Common myeloid progenitor, CD34-positive (primary cell): Measurements from ENCODE around the gene AQP9.
A peak's percentile ranks its signal among the peaks of the same experiment; 100 is the strongest.

Source experiments
- CTCF ChIA-PET: fragments of 350-600 bp; sonication (Branson Sonifier 250); formaldehyde crosslinking; loops from one replicate; lab custom pipeline; 2021; ENCODE audit warnings: antibody characterized with exemption; lab: Charles Lee
- POLR2A ChIA-PET: fragments of 350-600 bp; sonication (Branson Sonifier 250); formaldehyde crosslinking; loops from one replicate; lab custom pipeline; 2021; ENCODE audit warnings: antibody characterized with exemption; lab: Charles Lee
- DNase-seq, 3 donors: peaks; one replicate each; pipeline versions ENCODE4 v3.0.0 to v3.0.0-alpha.2; 2013
- H3K27ac ChIP-seq, 2 experiments: 1 replicate in 1 of 2; 2 replicates in 1 of 2; pipeline ENCODE4 v1.7.0; 2013; ENCODE audit warnings: inconsistent platforms in 2 of 2, low read length in 2 of 2, mild to moderate bottlenecking in 2 of 2, low read depth in 1 of 2, moderate library complexity in 1 of 2; ENCODE audit not compliant: severe bottlenecking in 2 of 2, insufficient read depth in 1 of 2, poor library complexity in 1 of 2
- H3K27me3 ChIP-seq, 5 experiments: replicated peaks in 2 of 5; 1 replicate in 3 of 5; 2 replicates in 2 of 5; pipeline versions ENCODE4 v1.6.1 to v1.7.0; 2013; ENCODE audit warnings: low read length in 4 of 5, mild to moderate bottlenecking in 2 of 5, moderate library complexity in 2 of 5, inconsistent platforms in 1 of 5; ENCODE audit not compliant: insufficient read depth in 5 of 5, control insufficient read depth in 4 of 5
- H3K36me3 ChIP-seq, 4 experiments: 1 replicate in 2 of 4; 2 replicates in 2 of 4; pipeline versions ENCODE4 v1.6.1 to v1.7.0; 2013; ENCODE audit warnings: low read length in 3 of 4, control low read depth in 1 of 4, mild to moderate bottlenecking in 1 of 4; ENCODE audit not compliant: control insufficient read depth in 4 of 4, insufficient read depth in 4 of 4
- H3K4me1 ChIP-seq, 4 experiments: 1 replicate in 3 of 4; 2 replicates in 1 of 4; pipeline versions ENCODE4 v1.6.1 to v1.7.1; 2013; ENCODE audit warnings: low read length in 3 of 4, mild to moderate bottlenecking in 3 of 4, control low read depth in 1 of 4, inconsistent platforms in 1 of 4, moderate library complexity in 1 of 4; ENCODE audit not compliant: control insufficient read depth in 4 of 4, insufficient read depth in 4 of 4; ENCODE audit errors: control extremely low read depth in 1 of 4
- H3K4me3 ChIP-seq, 7 experiments: 1 replicate in 4 of 7; 2 replicates in 3 of 7; pipeline versions ENCODE4 v1.5.1 to v1.7.0; 2013; ENCODE audit warnings: mild to moderate bottlenecking in 7 of 7, low read length in 6 of 7, moderate library complexity in 6 of 7, inconsistent platforms in 2 of 7, low read depth in 2 of 7, control low read depth in 1 of 7; ENCODE audit not compliant: insufficient read depth in 4 of 7, control insufficient read depth in 1 of 7; ENCODE audit errors: extremely low read depth in 1 of 7
- H3K9me3 ChIP-seq, 5 experiments: 1 replicate in 4 of 5; 2 replicates in 1 of 5; pipeline versions ENCODE4 v1.6.1 to v1.7.1; 2013; ENCODE audit warnings: low read length in 4 of 5, mild to moderate bottlenecking in 2 of 5, inconsistent platforms in 1 of 5, low read depth in 1 of 5, moderate library complexity in 1 of 5; ENCODE audit not compliant: control insufficient read depth in 4 of 5, insufficient read depth in 2 of 5; ENCODE audit errors: control extremely low read depth in 1 of 5
- WGBS: methylation state at CpG from one replicate; pipeline ENCODE4 v1.1.5; 2013; ENCODE audit not compliant: insufficient coverage; 5-methylcytosine and 5-hydroxymethylcytosine counted together

AQP9 gene

DNA sequence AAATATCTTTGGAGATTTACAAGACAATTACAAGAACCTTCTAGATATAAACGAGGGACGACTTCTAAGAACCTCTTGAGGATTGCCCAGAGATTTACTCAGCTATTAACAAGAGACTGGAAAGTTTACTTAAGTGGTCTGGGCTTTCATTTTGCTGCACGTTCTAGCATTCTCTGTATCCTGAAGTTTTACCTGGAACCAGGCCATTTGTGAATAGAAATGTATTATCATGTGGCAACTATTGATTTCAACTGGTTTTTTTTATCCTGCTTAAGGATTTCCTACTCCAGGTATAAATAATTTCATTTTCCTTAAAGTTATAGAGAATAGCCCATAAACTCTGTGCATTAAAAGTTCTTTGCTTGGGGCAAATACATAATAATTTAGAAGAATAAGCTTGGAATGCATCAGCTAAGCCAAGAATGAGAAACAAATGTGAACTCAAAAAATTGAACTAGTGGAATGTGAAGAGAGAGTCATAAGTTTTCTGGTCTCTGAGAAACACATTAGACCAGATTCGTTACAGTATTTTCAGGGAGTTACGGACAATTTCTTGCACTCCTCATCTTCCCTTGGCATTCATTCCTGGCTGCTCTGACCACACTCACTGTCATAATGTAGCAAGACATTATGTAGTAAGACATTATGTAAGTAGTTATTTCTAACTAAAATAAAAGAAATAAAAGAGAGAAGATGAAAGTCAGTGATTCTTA lies 1.3 kb downstream of the AQP9 start:
- H3K27me3 ChIP-seq = peaks cover 0 to 17% (median 1%) of the 10 kb centered on the region in 5 experiments
- DNase-seq = no peak
- H3K36me3 ChIP-seq = no peaks in the 10 kb centered on the region
- POLR2A ChIA-PET = no interaction called here
- H3K27ac ChIP-seq = no peak overlapping the region
- peak overlapping the region in 1 of 7 experiments; percentile 85 for H3K4me3 ChIP-seq
- H3K4me1 ChIP-seq = no peaks in the 10 kb centered on the region
- H3K9me3 ChIP-seq = no peaks in the 10 kb centered on the region
- 83% methylated on average over 2 of the region's 5 CpGs for WGBS
- CTCF ChIA-PET = no interaction called here

DNA sequence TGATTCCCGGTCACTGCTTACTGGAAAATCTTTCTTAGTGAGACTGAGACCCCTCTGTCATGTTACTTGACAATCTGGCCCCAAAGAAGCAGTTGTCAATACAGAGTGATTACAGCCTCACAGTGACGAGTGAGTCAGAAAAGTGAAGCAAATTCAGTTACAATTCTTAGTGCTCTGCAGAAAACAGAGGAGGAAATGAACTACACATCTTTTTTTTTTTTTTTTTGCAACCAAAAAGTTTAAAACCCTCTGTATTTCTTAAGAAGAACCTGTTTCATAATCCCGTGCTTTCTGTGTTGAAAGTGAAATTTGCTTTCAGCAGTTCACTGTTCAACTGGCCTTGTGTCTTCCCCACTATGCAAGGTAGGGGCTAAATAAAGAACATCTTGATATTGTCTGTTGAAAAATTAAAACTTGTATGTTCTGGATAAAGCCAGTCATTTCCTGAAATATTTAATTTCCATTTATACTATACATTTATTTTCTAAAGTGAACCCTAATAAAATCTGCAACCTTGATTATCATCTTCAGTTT lies 1.9 kb downstream of the AQP9 start:
- no peaks in the 10 kb centered on the region for H3K4me1 ChIP-seq
- POLR2A ChIA-PET = no interaction called here
- 100% methylated on average over 1 of the region's 3 CpGs for WGBS
- H3K27me3 ChIP-seq = peaks cover 0 to 15% (median under 1%) of the 10 kb centered on the region in 5 experiments
- H3K9me3 ChIP-seq = no peaks in the 10 kb centered on the region
- CTCF ChIA-PET = no interaction called here
- peak overlapping the region in 1 of 7 experiments; percentile 85 for H3K4me3 ChIP-seq
- no peaks in the 10 kb centered on the region for H3K36me3 ChIP-seq
- DNase-seq = peak in 2 of 3 donors; percentile 3 to 7
- no peak overlapping the region for H3K27ac ChIP-seq

DNA sequence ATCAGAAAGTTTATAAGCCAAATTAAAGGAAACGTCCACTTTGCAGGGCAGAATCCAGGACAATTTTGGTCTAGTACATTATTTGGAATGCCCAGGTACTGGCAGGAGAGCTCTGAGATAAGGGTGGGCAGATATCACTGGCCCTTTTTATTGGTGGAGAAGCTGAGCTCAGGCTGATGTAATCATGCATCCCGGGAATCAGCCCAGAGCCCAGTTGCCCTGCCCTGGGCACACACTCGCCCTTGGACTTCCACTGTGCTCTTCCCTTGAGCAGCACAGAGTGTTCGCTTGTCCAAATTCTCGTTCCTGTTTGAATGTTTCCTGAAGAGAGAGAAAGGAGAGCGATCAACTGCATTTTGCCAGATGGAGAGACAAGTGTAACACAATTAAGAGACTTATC lies 3.7 kb downstream of the AQP9 start:
- Histone ChIP-seq H3K9me3 (no peaks in the 10 kb centered on the region), H3K4me1 (peaks cover 0 to 3% (median 0%) of the 10 kb centered on the region in 4 experiments), H3K4me3 (peak overlapping the region in 1 of 7 experiments; percentile 85), H3K36me3 (no peaks in the 10 kb centered on the region), H3K27me3 (peaks cover 0 to 10% (median 0%) of the 10 kb centered on the region in 5 experiments), H3K27ac (no peak overlapping the region)
- ChIA-PET CTCF (interaction anchor here (0.8 kb wide), 1 partner anchor 12 kb away, joined by 3 read pairs; no protein-coding TSS in a partner anchor), POLR2A (no interaction called here)
- WGBS = 93% methylated on average over 3 of the region's 6 CpGs
- DNase-seq = no peak

DNA sequence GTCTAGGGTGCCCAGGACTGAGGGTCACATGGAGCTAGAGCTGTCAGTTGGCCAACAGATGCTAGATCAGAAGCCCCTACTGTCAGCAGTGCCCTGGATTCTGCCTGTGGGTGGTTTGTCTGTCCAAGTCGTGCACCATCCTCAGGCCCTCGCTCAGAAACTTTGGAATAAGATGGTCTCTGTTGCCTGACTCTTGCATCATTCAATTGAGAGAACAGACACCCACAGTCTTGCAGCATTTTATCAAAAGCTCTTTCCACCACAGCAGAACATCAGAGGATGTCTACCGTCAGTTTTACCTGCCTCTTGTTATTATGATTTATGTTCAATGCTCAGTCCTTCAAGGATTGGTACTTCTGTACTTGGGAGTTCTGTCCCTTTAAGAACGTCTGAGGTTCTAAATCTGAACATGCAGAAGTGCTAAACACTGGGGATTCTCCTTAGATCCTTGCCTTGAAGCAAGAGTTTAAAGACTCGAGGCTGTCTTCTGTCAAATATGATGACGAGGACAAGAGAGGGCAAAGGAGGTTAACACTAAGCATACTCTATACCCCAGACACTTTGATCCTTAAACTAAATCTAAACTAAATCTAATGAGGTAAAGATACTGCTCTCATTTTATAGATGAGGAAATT lies 4.8 kb downstream of the AQP9 start:
- WGBS = 95% methylated on average over 4 of the region's 6 CpGs
- DNase-seq = no peak
- Histone ChIP-seq H3K4me3 (no peak overlapping the region), H3K4me1 (peaks cover 0 to 4% (median 0%) of the 10 kb centered on the region in 4 experiments), H3K27me3 (peaks cover 0 to 8% (median 0%) of the 10 kb centered on the region in 5 experiments), H3K27ac (no peak overlapping the region), H3K9me3 (no peaks in the 10 kb centered on the region), H3K36me3 (no peaks in the 10 kb centered on the region)
- CTCF ChIA-PET = no interaction called here
- POLR2A ChIA-PET = no interaction called here

DNA sequence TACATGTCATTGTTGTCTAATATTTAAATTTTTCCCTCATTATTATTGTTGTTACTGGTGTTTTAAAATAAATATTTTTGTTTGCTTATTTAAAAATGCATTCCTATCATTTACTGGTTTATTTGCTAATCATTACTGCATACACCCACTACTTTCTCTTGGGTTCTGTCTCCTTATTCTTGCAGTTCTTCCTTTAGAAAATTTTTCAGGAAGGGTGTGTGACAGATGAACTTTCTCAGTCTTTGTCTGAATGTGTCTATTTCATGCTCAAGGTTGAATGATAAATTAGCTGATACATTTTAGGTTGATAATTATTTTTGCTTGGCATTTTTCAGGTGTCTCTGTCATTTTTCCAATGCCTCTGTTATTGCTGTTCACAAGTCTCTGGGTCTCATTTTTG lies 7.4 kb downstream of the AQP9 start:
- no peak for DNase-seq
- H3K9me3 ChIP-seq = no peaks in the 10 kb centered on the region
- H3K27ac ChIP-seq = no peak overlapping the region
- H3K27me3 ChIP-seq = peaks cover 0 to 6% (median 0%) of the 10 kb centered on the region in 5 experiments
- ChIA-PET CTCF (no interaction called here), POLR2A (no interaction called here)
- H3K36me3 ChIP-seq = no peaks in the 10 kb centered on the region
- H3K4me3 ChIP-seq = no peak overlapping the region
- peaks cover 0 to 8% (median 3%) of the 10 kb centered on the region in 4 experiments for H3K4me1 ChIP-seq

DNA sequence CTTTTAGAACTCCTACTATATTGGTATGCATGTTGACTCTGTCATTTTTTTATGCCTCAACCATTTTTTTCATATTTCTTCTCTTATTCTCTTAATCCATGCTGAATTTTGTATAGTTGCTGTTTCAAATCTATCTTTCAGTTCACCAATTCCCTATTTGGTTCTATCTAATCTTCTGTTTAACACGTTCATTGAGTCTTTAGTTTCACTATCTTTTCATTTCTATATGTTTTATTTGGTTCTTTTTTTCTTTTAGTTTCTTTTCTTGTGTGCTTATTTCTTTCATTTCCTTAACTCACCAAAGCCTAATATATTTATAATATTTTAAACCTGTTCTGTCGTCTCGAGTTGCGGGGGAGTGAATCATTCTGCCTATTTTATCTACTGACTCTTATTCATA lies 8.0 kb downstream of the AQP9 start:
- DNase-seq = no peak
- WGBS = no CpG with 5 or more reads among the region's 4 CpGs
- Histone ChIP-seq H3K4me3 (peak overlapping the region in 1 of 7 experiments; percentile 23), H3K27ac (no peak overlapping the region), H3K27me3 (peaks cover 0 to 6% (median 0%) of the 10 kb centered on the region in 5 experiments), H3K4me1 (peaks cover 0 to 8% (median 3%) of the 10 kb centered on the region in 4 experiments), H3K9me3 (no peaks in the 10 kb centered on the region), H3K36me3 (no peaks in the 10 kb centered on the region)
- POLR2A ChIA-PET = no interaction called here
- CTCF ChIA-PET = no interaction called here

DNA sequence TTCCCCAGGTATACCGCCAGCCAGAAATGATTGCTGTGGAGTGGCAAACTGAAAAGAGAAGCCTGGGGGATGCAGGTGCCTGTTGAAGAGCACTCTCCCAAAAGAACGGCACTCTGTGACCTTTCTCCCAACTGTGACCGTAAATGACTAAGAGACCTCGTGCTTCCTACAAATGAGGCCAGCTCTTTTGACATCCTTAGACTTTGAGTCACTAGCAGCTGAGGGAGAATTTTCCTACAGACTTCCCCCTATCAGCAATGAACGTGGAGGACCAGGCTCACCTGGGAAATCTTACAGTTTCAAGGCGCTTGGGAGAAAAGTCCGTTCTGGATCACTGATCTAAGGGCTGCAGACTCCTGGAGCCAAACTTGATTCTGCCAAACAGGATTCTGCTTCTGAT lies 8.6 kb downstream of the AQP9 start:
- no peak overlapping the region for H3K27ac ChIP-seq
- no peaks in the 10 kb centered on the region for H3K9me3 ChIP-seq
- H3K4me3 ChIP-seq = no peak overlapping the region
- POLR2A ChIA-PET = no interaction called here
- 80% methylated on average over 7 of the region's 7 CpGs for WGBS
- CTCF ChIA-PET = no interaction called here
- peaks cover 0 to 6% (median 0%) of the 10 kb centered on the region in 5 experiments for H3K27me3 ChIP-seq
- peaks cover 0 to 8% (median 3%) of the 10 kb centered on the region in 4 experiments for H3K4me1 ChIP-seq
- DNase-seq = peak in 2 of 3 donors; percentile 39 to 42
- no peaks in the 10 kb centered on the region for H3K36me3 ChIP-seq
